K562 (cell line): ENCODE data around the gene PGPEP1. TPM values are rescaled to one million over a fixed set of nuclear protein-coding genes. Genes with fewer than 3 reads are reported as not detected.
A peak's percentile ranks its signal among the peaks of the same experiment; 100 is the strongest.

Experiments
- E2F3 ChIP-seq: fragments of 250-450 bp; sonication (Bioruptor Pico); IDR thresholded peaks from 2 replicates; pipeline ENCODE4 v1.4.0; 2020; ENCODE audit warnings: mild to moderate bottlenecking
- EHMT2 ChIP-seq: fragments of 450-650 bp; IDR thresholded peaks from 2 replicates; pipeline ENCODE4 v1.6.1; 2018; ENCODE audit warnings: antibody characterized with exemption
- GABPB2 ChIP-seq: fragments of 250-450 bp; sonication (Bioruptor Pico); conservative IDR thresholded peaks from 2 replicates; pipeline ENCODE4 v1.5.1; 2021; ENCODE audit warnings: mild to moderate bottlenecking
- HDAC8 ChIP-seq: fragments of 450-650 bp; IDR thresholded peaks from 2 replicates; pipeline ENCODE4 v1.6.1; 2016; ENCODE audit warnings: mild to moderate bottlenecking, missing genetic modification characterization, moderate library complexity, missing compliant biosample characterization
- PCBP2 ChIP-seq: fragments of 200-400 bp; formaldehyde crosslinking; IDR thresholded peaks from 2 replicates; pipeline ENCODE4 v1.6.1; 2018; ENCODE audit warnings: low read length, low read depth, mild to moderate bottlenecking, moderate library complexity; ENCODE audit not compliant: poor library complexity, severe bottlenecking
- TBP ChIP-seq: optimal IDR thresholded peaks from 2 replicates; pipeline ENCODE3; 2011; ENCODE audit warnings: low read depth, low read length, improper control_type of control experiment
- ZBTB9 ChIP-seq: fragments of 450-650 bp; formaldehyde crosslinking; IDR thresholded peaks from 2 replicates; pipeline ENCODE4 v1.4.0; 2020; ENCODE audit warnings: mild to moderate bottlenecking, moderate library complexity
- ZNF23 ChIP-seq: fragments of 250-450 bp; sonication (Bioruptor Pico); IDR thresholded peaks from 2 replicates; pipeline ENCODE4 v1.4.0; 2020; ENCODE audit warnings: mild to moderate bottlenecking
- ZNF324 ChIP-seq: fragments of 250-450 bp; sonication (Bioruptor Pico); IDR thresholded peaks from 2 replicates; pipeline ENCODE4 v1.4.0; 2020; ENCODE audit warnings: mild to moderate bottlenecking
- ZNF407 ChIP-seq: fragments of 450-650 bp; IDR thresholded peaks from 2 replicates; pipeline ENCODE4 v1.6.1; 2016; ENCODE audit warnings: low read depth
- ZNF717 ChIP-seq: fragments of 250-450 bp; sonication (Bioruptor Pico); IDR thresholded peaks from 2 replicates; pipeline ENCODE4 v1.5.0; 2021
- polyA plus RNA-seq, 8 experiments: library from polyadenylated mRNA; depleted of rRNA in 4 of 8; stranded (reverse) in 5 of 8; unstranded in 3 of 8; fragments of >200 nt; fragmentation: Nextera tagmentation in 2 of 8; fragmentation: Illumina TruSeq in 1 of 8; extraction: Ambion mirVana in 2 of 8; extraction: Trizol in 1 of 8; gene quantifications; 2 replicates each; pipeline versions ENCODE4 v1.2.1 to v1.2.3, GENCODE V29; 2011 to 2014; ENCODE audit warnings: inconsistent platforms in 1 of 8, missing spikeins in 1 of 8
- total RNA-seq, 7 experiments: library from RNA; depleted of rRNA in 6 of 7; stranded (reverse); fragments of >200 nt in 6 of 7; fragmentation: Illumina TruSeq in 2 of 7; extraction: Trizol in 2 of 7; gene quantifications; 2 replicates each; pipeline versions ENCODE4 v1.2.1 to v1.2.3, GENCODE V29; 2011 to 2021; ENCODE audit warnings: low replicate concordance in 1 of 7

The PGPEP1 gene
- total and polyA plus RNA-seq, 9 of the 15 experiments (the other 6 are each of a cell fraction or from before 2014, with no cell fraction given): 10.0 to 69.6 (median 33.5) TPM

- peak; percentile 45 for TF ChIP-seq TBP
- TF ChIP-seq PCBP2: no peak
- TF ChIP-seq GABPB2 (CRISPR knock-in tag): no peak; the same call in 1 of the 2 replicates
- TF ChIP-seq ZNF407: no peak
- TF ChIP-seq EHMT2: no peak
- TF ChIP-seq HDAC8 (tag): peak; percentile 77; the same call in 1 of the 2 replicates
- peak; percentile 69; the same call in 1 of the 2 replicates for TF ChIP-seq ZBTB9 (CRISPR knock-in tag)
- peak; percentile 34; the same call in 1 of the 2 replicates for TF ChIP-seq E2F3 (CRISPR knock-in tag)
- no peak for TF ChIP-seq ZNF717 (CRISPR knock-in tag)
- 0 out of 2 replicates have a peak, but pooled peaks have one; percentile 23 for TF ChIP-seq ZNF23 (CRISPR knock-in tag)
- TF ChIP-seq ZNF324 (CRISPR knock-in tag): 0 out of 2 replicates have a peak, but pooled peaks have one; percentile 34
Observed at GRCh38 chr19:18373892-18374629, 33.7 kb downstream of the PGPEP1 start (continued).
